Fibroblast of pulmonary artery (primary cell): ENCODE measurements around the gene PLEKHA6.
A peak's percentile ranks its signal among the peaks of the same experiment; 100 is the strongest.

Experiments used
- DNase-seq: peaks from one replicate; pipeline ENCODE4 v3.0.0-alpha.2; 2010; ENCODE audit warnings: low read depth
- H3K4me3 ChIP-seq: replicated peaks from 2 replicates; pipeline ENCODE4 v1.5.1; 2011; ENCODE audit warnings: low read depth, mild to moderate bottlenecking, control low read depth, low read length, moderate library complexity
- TF ChIP-seq, protein P1 (sequence below): IDR thresholded peaks from 2 replicates; pipeline ENCODE4 v1.5.1; 2011; ENCODE audit warnings: mild to moderate bottlenecking, control low read depth, low read length, inconsistent platforms; ENCODE audit errors: missing control alignments

PLEKHA6 gene

DNA sequence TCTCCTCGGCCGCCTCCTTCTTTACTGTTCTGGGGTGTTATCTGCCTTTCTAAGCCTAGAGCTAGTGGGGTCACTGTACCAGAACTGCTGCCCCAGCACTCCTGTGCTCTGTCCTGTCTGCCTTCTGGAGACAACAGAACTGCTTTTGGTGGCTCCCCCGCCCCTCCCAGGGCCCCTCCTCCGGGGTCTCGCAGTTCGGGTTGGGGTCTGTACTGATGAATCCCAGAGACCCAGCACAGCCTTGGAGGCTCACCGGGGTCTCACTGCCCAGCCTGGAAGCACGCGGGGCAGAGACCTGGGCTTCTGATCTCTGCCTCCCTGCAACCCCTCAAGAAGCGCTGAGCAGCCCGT, 3.2 kb upstream of the PLEKHA6 start:
- no peak for DNase-seq
- TF ChIP-seq, protein P1, sequence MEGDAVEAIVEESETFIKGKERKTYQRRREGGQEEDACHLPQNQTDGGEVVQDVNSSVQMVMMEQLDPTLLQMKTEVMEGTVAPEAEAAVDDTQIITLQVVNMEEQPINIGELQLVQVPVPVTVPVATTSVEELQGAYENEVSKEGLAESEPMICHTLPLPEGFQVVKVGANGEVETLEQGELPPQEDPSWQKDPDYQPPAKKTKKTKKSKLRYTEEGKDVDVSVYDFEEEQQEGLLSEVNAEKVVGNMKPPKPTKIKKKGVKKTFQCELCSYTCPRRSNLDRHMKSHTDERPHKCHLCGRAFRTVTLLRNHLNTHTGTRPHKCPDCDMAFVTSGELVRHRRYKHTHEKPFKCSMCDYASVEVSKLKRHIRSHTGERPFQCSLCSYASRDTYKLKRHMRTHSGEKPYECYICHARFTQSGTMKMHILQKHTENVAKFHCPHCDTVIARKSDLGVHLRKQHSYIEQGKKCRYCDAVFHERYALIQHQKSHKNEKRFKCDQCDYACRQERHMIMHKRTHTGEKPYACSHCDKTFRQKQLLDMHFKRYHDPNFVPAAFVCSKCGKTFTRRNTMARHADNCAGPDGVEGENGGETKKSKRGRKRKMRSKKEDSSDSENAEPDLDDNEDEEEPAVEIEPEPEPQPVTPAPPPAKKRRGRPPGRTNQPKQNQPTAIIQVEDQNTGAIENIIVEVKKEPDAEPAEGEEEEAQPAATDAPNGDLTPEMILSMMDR: no peak
- peak overlapping the region; percentile 50 for H3K4me3 ChIP-seq

DNA sequence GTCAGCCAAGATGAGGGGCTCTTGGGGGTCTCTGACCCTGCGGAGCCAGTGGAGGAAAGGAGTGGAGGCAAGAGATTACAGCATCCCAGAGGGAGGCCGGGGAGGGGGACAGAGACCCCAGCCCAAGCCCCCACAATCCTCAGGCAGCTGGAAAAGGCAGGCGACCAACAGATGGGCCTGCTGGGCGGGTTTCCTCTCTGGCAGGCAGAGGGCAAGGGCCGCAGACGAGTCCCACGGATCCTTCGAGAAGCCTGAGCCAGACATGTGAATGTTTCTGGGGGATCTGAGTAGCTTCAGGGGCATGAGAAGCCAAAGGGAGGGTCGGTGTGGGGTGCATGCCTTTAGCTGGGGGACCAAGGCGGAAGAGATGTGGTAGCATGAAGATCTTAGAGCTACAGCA, 2.1 kb upstream of the PLEKHA6 start:
- DNase-seq: no peak
- H3K4me3 ChIP-seq: no peak overlapping the region
- TF ChIP-seq, protein P1: no peak

DNA sequence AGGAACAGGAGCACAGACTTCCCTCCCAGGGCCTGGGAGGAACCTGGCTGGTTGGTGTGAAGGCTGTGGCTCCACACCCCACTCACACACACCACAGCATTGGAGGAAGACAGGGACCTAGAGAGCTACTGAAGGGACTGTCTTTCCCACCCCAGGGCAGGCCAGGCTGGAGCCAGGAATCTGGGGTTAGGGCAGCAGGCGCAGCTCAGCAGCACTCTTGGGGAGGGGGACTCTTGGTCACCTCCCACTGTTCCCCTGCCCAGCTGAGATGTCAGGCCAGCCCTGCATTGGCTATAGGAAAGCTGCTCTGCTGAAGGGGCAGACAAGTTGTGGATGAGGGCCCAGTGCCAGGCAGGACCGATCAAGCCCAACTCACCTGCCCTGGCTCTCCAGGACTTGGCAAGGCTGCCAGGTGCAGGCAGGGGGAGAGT, 1.6 kb upstream of the PLEKHA6 start:
- TF ChIP-seq, protein P1: no peak
- H3K4me3 ChIP-seq: no peak overlapping the region
- no peak for DNase-seq

DNA sequence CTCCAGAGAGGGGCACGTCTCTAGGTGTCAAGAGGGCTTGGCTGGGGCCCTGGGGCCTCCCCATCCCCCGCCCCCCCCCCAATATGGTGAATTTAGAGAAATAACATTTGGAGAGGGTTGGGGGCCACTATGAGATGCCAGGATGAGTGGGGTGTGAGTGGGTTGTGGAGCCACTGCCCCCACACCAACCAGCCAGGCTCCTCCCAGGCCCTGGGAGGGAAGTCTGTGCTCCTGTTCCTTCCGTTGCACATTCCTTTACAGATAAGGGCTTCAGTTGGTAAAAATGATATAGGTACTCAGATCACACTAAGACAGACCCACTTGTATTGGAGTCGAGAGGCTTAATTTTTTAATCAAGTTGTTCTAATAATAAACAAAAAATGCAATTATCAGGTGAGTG, 585 bp upstream of the PLEKHA6 start:
- no peak overlapping the region for H3K4me3 ChIP-seq
- TF ChIP-seq, protein P1: no peak
- no peak for DNase-seq

DNA sequence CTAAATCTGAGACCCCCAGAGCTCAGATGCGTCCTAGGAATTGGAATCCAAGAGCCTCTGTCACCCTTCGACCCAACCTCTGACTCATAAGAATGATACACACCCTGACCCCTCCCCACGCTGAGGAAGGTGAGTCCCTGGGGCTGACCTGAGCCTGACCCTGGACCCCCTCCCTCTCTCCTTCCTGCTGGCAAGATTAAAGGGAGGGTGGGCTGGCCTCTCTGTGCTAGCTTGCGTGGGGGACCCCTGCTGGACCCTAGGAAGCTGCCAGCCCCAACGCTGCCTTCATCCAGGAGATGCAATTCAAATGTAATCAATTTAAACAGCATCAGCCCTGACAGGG, 627 bp downstream of the PLEKHA6 start:
- no peak overlapping the region for H3K4me3 ChIP-seq
- TF ChIP-seq, protein P1: no peak
- DNase-seq: no peak

DNA sequence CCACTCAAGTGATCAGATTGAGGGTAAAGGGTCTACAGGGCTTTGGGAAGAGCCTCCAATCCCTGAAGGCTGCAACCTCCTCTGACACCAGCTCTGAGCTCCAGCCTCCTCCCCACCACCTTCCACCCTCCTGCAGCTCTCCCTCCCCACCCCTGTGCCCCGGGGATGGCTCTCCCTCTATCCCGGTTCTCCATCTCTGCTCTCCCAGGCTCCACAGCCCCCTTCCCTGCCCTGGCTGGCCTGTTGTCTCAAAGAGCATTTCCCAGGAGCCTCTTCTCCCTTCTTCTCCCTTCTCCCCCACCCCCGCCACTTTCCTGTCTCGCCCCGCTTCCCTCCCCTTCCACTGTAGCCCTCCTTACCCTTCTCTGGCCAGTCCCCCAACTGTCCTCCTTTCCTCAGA, 1.1 kb downstream of the PLEKHA6 start:
- DNase-seq: no peak
- TF ChIP-seq, protein P1: no peak
- no peak overlapping the region for H3K4me3 ChIP-seq

DNA sequence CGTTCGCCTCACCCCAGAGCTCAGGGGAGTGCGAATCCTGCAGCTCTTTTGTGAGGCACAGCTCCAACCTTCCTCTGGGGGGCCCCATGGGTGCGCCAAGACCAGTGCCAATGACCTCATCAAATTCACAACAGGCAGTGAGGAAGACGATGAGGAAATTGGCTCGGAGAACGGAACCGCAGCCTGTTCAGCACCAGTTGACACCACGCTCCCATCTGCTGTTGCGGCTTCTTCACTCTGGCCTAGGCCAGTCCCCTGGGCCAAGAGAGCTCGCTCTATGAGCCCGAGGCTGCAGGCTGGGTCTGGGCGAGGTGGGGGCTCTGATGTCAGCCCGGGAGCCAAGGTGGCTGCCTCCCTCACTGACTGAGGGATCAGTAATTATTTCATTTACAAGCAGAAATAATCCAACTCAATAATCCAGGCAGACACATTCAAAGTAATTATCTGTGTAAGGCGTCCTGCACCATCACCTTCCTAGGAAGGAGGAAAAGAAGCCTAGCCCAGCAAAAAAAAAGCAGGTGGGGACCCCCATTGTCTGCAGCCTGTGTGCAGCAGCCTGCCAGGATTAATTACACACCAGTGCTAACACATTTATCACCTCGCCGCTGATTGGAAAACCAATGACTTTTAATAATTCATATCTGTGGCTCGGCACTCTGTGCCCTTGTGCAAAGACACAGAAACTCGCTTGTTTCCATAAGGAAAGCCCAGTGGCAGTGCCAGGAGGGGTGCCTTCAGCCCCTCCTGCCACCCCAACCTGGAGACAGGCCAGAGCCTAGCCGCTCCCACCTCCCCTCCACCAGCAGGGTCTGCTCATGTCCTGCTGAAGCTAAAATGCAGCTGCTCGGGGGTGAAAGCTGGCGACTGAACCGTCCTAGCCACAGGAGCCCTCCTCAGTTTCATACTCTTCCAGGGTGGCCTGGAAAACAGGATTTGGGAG, 1.9 kb downstream of the PLEKHA6 start:
- no peak overlapping the region for H3K4me3 ChIP-seq
- DNase-seq: peak; percentile 43
- TF ChIP-seq, protein P1: no peak
